SIG-M5 treated with dmso at 0.1 percent for 504 hours (cell line): Measurements from ENCODE around the gene SLC17A8.
"Not testable (repeated sequence)": the region's sequence is repeated elsewhere in the genome, so short reads cannot be mapped to it uniquely, and the experiment has no call there.

Experiments
- DNase-seq: peaks from one replicate; lab custom pipeline; 2025; ENCODE audit not compliant: unreplicated experiment; lab: John Stamatoyannopoulos, UW

Gene SLC17A8

GRCh38 chr12:100422646-100423045 lies 65.8 kb downstream of the SLC17A8 start:
- DNase-seq, result no peak

GRCh38 chr12:100426145-100426544 lies 69.3 kb downstream of the SLC17A8 start:
- DNase-seq, result no peak

GRCh38 chr12:100427078-100427477 lies 70.2 kb downstream of the SLC17A8 start:
- DNase-seq, result no peak

- not testable (repeated sequence) for DNase-seq
These were observed 73.4 kb downstream of the SLC17A8 start for GRCh38 chr12:100430251-100430650.

DNA sequence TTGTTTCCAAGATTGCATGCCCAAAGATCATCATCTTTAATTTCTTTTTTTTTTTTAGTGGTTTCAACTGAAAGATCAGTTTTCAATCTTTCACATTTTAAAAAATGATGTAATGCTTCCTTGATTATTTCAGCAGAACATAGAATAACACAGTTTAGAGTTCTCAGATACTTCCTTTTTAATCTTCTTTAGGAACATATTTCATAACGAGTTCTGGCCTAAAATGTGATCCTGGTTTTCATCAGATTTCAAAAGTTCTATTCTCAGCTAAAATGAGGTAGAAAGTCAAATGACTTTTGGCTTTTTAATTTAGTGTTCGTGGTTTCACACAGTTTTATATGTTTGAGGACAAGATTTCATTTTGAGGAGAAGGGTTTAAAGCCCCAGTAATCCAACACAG lies 76.8 kb downstream of the SLC17A8 start:
- DNase-seq, result no peak

- DNase-seq, result no peak
These were observed 77.3 kb downstream of the SLC17A8 start for GRCh38 chr12:100434177-100434576.

DNA sequence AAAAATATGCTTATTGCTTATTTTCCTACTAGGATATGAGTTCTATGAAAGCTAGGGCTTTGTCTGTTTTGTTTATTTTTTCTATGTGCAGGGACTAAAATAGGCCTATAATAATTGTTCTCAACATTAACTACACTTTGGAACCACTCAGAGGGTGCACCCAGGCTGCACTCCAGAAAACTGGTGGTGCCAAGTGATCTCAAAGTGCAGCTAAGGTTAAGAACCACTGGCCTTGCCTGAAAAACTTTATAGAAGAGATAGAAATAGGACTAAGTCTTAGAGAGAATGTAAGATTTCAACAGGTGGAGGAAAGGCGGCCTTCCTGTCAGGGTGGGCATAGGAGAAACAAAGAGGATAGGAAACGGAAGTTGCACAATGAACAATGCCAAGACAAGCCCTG lies 79.1 kb downstream of the SLC17A8 start:
- DNase-seq, result no peak

DNA sequence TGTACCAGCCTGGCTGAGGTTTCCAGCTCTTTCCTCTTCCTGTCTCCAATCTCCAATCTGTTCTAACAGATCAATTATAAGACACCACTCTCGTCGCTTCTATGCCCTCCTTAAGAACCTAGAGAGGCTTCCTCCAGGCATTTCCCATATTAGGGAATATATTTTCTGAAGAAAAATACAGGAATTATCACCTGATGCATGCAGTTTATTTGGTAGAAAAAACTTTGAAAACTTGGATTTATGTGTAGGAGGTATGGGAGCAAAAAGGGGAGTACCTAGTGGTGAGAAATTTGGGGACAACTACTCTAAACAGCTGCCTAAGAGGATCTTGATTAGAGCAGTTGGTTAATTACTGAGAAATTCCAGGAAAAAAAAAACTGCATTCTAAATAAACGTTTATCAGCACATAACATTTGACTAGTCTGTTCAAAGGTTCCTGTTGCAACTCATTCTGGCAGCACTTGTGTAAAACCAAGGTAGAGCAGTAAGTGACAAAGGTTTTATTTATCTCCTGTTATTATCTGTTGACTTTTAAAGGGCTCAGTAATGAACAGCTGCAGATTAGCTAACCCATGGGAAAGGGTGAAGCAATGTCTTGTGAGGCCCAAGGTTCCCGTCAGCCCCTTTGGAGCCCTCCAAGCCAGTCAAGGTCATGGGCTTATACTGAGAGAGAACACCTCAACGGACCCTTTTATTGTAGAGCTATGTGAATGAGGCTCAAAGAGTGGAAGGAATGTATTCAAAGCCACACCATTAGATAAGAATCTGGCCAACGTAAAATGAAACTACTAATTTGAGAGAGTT lies 80.4 kb downstream of the SLC17A8 start:
- no peak for DNase-seq

DNA sequence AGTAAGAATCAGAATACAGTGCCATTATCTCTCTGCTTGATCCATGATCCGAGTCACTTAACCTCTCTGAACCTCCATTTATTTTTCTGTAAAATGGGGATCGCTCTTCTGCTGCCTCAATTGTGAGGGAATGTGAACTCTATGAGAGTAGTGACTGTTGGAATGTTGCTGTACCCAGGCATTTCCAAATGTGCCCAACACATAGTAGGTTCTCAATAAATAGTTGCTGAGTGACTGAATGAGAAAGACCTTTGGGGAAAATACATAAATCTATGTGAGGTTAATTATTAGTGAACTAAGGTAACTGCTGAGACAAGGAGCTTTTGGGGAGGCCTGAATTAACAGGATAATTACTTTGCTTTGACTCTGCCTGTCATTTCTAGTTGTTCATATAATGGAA lies 82.9 kb downstream of the SLC17A8 start:
- no peak for DNase-seq

DNA sequence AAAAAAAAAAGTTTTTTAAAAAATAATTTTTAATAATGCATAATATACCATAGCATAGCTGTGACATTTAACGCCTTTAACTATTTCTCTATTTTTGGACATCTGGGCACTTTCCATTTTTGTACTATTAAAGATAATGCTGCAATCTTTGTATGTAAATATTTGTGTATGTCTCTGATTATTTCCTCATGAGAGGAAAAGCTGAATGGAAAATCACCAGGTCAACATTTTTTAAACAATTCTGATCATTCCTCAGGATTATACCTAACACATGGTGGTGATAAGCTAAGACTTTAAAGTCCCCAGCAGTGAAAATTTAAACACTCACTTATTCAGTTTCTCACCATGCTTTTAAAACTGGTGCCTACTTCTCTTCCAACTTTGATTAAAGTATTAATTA lies 85.5 kb downstream of the SLC17A8 start:
- DNase-seq, result no peak

DNA sequence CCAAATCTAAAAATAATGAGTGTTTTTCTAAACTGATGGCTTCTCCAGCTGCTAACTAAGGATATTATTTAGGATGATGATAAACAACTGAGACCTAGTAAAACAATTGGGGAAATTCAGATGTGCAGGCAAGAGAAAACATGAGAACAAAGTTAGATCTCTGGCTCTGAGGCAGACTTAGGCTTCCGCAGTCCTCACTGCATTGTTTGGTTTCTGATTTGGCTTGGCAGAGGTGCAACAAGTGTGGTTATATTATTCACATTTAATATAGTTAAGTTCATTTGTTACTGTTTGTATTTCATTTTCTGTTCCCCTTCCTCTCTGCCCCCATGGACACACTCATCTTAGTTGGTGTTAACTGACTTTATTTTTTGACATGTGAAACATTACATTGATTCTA lies 86.6 kb downstream of the SLC17A8 start:
- no peak for DNase-seq

DNA sequence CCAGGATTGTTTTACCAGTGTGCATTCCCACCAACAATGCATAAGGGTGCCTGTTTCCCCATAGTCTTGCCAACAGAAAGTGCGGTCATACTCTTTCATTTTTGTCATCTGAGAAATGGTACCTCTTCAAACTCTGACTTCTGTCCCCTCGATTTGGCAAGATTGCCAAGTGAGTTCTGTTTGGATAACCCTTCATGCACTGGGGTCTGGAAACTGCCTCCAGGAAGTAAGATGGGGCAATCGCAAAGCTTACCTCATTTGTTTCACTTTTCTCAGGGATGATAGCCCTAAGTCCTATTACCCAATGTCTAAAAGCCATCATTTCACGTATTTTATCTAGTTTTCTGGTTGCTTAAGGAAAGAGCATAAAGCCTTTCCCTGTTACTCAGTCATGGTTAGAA lies 88.2 kb downstream of the SLC17A8 start:
- peak; percentile 10 for DNase-seq

DNA sequence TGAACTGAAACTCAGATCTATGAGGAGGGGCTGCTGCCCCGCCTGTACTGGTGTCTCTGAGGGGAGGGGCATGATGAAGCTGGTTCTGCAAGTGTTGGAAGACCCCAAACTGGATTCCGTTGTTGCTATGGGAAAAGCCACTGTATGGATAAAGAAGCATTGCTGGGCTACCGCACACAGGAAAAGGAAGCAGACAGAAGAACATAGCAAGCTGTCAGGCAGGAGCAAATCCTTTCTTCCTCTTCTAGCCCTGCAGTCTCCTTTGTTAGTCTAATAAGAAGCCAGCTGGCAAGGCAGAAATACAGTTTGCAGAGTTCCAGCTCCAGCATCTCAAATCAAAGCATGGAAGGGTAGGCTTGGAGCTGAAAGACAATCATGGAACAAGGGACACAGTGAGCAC lies 90.5 kb downstream of the SLC17A8 start:
- DNase-seq, result no peak

DNA sequence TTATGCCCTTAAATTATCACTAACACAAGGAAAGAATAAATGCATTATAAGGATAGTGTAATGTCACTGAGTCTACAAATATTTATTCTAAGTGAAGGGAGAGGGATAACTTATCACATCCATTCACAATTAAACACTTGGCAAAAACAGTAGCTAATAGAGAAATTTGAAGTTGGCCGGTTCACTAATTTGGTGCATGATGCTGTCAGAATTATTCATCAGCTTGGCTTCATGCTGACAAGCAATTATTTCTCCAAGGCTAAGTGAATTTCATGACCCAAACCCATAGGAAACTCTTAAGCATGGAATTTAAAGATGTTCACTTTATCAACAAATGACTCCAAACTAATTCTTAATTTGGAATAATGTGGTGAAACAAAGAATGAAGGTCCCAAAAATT lies 91.8 kb downstream of the SLC17A8 start:
- no peak for DNase-seq

- DNase-seq, result no peak
These were observed 93.9 kb downstream of the SLC17A8 start for GRCh38 chr12:100450735-100451134.

- DNase-seq, result no peak
These were observed 97.1 kb downstream of the SLC17A8 start for GRCh38 chr12:100453951-100454350.

DNA sequence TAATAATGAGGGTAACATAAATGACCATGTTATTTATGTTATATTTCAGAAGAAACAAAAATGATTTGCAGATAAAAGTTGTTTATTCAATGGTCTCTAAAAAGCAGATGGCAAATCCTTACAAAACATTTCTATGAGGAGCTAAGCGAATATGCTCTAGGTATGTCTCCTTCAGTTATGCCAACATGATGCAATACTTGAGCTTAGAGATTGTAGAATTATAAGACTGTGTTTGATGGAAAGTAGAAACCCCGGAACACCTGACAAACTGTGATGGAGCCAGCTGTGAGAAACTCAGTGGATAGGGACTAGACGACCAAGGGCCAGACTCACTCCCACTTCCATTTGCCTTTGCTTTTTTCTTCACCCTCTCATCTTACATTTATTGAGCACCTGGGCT lies 99.0 kb downstream of the SLC17A8 start:
- DNase-seq, result no peak

- no peak for DNase-seq
These were observed 101.3 kb downstream of the SLC17A8 start for GRCh38 chr12:100458191-100458590.

- DNase-seq, result no peak
These were observed 103.8 kb downstream of the SLC17A8 start for GRCh38 chr12:100460702-100461101.

DNA sequence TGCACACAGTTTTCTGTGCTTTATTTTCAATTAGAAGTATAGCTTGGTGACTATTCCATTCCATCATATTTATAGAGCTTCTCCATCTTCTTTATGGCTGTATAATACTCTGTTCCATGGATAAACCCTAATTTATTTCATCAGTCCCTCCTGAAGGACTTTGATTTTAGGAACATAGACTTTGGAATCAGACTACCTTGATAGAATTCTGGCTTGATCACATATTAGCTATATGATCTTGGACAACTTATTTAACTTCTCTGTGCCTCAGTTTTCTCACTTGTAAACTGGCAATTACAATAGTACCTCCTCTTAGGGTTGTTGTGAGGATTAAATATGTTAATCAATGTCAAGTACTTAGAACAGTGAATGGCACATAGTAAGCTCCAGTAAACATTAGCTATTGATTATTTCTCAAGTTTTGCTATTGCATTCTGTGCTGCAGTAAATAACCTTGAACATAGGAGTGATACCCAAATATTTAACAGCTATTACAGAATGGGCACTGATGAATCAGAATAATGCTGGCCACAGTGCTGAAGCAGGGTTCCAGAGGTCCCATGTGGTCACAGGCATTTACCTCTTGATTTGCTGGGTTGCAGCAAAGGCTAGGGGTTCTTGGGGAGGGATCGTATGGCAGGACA lies 104.6 kb downstream of the SLC17A8 start:
- DNase-seq, result no peak

DNA sequence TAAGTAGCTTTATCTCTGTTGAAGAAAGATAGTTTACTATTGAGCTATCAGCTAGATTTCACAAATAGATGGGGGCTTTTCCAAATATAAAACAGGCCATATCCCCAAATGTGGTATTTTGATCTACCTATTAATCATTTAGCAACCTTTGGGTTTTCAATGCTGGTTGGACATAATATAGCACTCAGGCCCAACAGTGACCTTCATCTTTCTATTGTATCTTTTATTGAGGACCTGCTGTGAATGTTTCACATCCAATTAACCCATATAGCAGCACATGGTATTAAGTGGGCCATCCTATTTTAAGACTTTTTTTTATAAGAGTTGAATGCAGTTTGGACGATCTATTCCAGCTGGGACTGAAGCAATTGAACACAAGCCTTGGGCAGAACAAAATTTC lies 106.8 kb downstream of the SLC17A8 start:
- DNase-seq, result no peak

- DNase-seq, result no peak
These were observed 107.7 kb downstream of the SLC17A8 start for GRCh38 chr12:100464529-100464928.

GRCh38 chr12:100468126-100468525 lies 111.3 kb downstream of the SLC17A8 start:
- DNase-seq, result no peak
